CD4-positive, CD25-positive, alpha-beta regulatory T cell (primary cell): ENCODE results near the gene PILRB. TPM values are rescaled to one million over a fixed set of nuclear protein-coding genes. Genes with fewer than 3 reads are reported as not detected.
A peak's percentile ranks its signal among the peaks of the same experiment; 100 is the strongest.

Source experiments
- ATAC-seq, 2 donors: fragments of 150-1000 bp; cut with Tn5 transposase; one replicate each; pipeline ENCODE4 v1.10.0; 2021; ENCODE audit warnings: low read depth in 2 of 2, moderate number of reproducible peaks in 2 of 2, moderate library complexity in 1 of 2
- DNase-seq, 3 donors: peaks; one replicate each; pipeline versions ENCODE4 v3.0.0 to v3.0.0-alpha.2; 2012 to 2022; ENCODE audit warnings: mixed read lengths in 1 of 3
- H3K27ac ChIP-seq: one replicate; pipeline ENCODE4 v1.7.0; 2013; ENCODE audit warnings: mild to moderate bottlenecking, low read length; ENCODE audit not compliant: insufficient read depth, poor library complexity, severe bottlenecking
- H3K27me3 ChIP-seq: one replicate; pipeline ENCODE4 v1.7.0; 2013; ENCODE audit warnings: low read length; ENCODE audit not compliant: control insufficient read depth, insufficient read depth
- H3K36me3 ChIP-seq: one replicate; pipeline ENCODE4 v1.7.0; 2013; ENCODE audit warnings: mild to moderate bottlenecking, low read length, moderate library complexity; ENCODE audit not compliant: control insufficient read depth, insufficient read depth
- H3K4me1 ChIP-seq: 2 replicates; pipeline ENCODE4 v1.7.0; 2013; ENCODE audit warnings: mild to moderate bottlenecking, low read length; ENCODE audit not compliant: insufficient read depth, control insufficient read depth, poor library complexity, severe bottlenecking
- H3K4me3 ChIP-seq: one replicate; pipeline ENCODE4 v1.7.0; 2013; ENCODE audit warnings: low read depth, mild to moderate bottlenecking, low read length, moderate library complexity
- H3K9me3 ChIP-seq, 2 experiments: 1 replicate in 1 of 2; 2 replicates in 1 of 2; pipeline ENCODE4 v1.7.0; 2013; ENCODE audit warnings: low read length in 2 of 2, mild to moderate bottlenecking in 1 of 2, moderate library complexity in 1 of 2; ENCODE audit not compliant: control insufficient read depth in 2 of 2
- H3K27ac Mint-ChIP-seq, 3 donors: one replicate each; pipeline ENCODE4 v1.8.0; 2020 to 2022; ENCODE audit warnings: mild to moderate bottlenecking in 3 of 3, mixed read lengths in 3 of 3, moderate library complexity in 2 of 3
- H3K27me3 Mint-ChIP-seq: one replicate; pipeline ENCODE4 v1.8.0; 2022; ENCODE audit warnings: mild to moderate bottlenecking, mixed read lengths
- H3K36me3 Mint-ChIP-seq: one replicate; pipeline ENCODE4 v1.8.0; 2020; ENCODE audit warnings: mixed read lengths
- H3K4me1 Mint-ChIP-seq, 4 donors: one replicate each; pipeline ENCODE4 v1.8.0; 2020 to 2022; ENCODE audit warnings: mixed read lengths in 4 of 4, mild to moderate bottlenecking in 1 of 4
- H3K4me3 Mint-ChIP-seq, 4 donors: one replicate each; pipeline ENCODE4 v1.8.0; 2020 to 2022; ENCODE audit warnings: mild to moderate bottlenecking in 4 of 4, mixed read lengths in 4 of 4, moderate library complexity in 3 of 4
- H3K9me3 Mint-ChIP-seq, 7 donors: one replicate each; pipeline ENCODE4 v1.8.0; 2020 to 2022; ENCODE audit warnings: mixed read lengths in 7 of 7, mild to moderate bottlenecking in 3 of 7, moderate library complexity in 2 of 7
- polyA plus RNA-seq, 4 donors: library from polyadenylated mRNA; unstranded; fragments of 300-500 nt; fragmentation: Illumina TruSeq; gene quantifications; one replicate each; pipeline ENCODE4 v1.2.3, GENCODE V29; 2021
- total RNA-seq: library from RNA; stranded (reverse); gene quantifications from one replicate; pipeline ENCODE4 v1.2.3, GENCODE V29; 2022

PILRB gene
- total and polyA plus RNA-seq, 5 donors from 2014 or later: 2.1 to 88.0 (median 2.8) TPM

DNA sequence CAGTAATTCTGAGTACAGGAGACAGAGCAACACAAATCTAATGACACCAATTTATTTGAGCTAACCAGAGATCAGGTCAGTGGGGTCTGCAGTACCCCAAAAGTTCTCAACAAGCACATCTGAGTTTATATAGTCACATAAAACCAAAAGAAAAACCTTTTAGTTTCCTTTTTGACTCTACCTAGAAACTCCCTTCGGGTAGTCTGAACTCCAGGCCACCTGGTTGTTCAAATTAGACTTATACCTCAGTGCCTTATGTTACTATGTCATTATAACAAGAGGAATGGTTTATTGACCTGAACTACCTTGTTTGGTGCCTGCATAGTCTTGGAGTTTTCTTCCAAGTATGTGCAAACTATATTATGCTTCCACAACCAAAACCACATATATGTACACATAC, 56.0 kb downstream of the PILRB start:
- ATAC-seq (no peak), DNase-seq (peak in 1 of 3 donors; percentile 34)
- H3K9me3 Mint-ChIP-seq: peaks cover 0 to 2% (median 0%) of the 10 kb centered on the region in 7 donors
- H3K4me1 Mint-ChIP-seq: peaks cover 0 to 6% (median 0%) of the 10 kb centered on the region in 4 donors
- H3K36me3 Mint-ChIP-seq: peaks cover 5% of the 10 kb centered on the region
- H3K4me3 Mint-ChIP-seq: no peak overlapping the region
- Histone ChIP-seq H3K4me3 (no peak overlapping the region), H3K9me3 (no peaks in the 10 kb centered on the region), H3K27ac (no peak overlapping the region), H3K27me3 (peaks cover 3% of the 10 kb centered on the region), H3K36me3 (no peaks in the 10 kb centered on the region), H3K4me1 (no peaks in the 10 kb centered on the region)
- H3K27me3 Mint-ChIP-seq: peaks cover 6% of the 10 kb centered on the region
- H3K27ac Mint-ChIP-seq: no peak overlapping the region

- H3K9me3 ChIP-seq: no peaks in the 10 kb centered on the region
- no peak for DNase-seq
- H3K4me3 ChIP-seq: no peak overlapping the region
- H3K9me3 Mint-ChIP-seq: peaks cover 0 to 2% (median 0%) of the 10 kb centered on the region in 7 donors
- peaks cover 5% of the 10 kb centered on the region for H3K36me3 Mint-ChIP-seq
- H3K27me3 ChIP-seq: peaks cover 3% of the 10 kb centered on the region
- no peak overlapping the region for H3K4me3 Mint-ChIP-seq
- no peaks in the 10 kb centered on the region for H3K36me3 ChIP-seq
- H3K27ac Mint-ChIP-seq: peak overlapping the region in 2 of 3 donors; percentile 6 to 11
- no peak overlapping the region for H3K27ac ChIP-seq
- H3K4me1 Mint-ChIP-seq: peaks cover 0 to 6% (median 0%) of the 10 kb centered on the region in 4 donors
- H3K4me1 ChIP-seq: no peaks in the 10 kb centered on the region
- ATAC-seq: no peak
- peaks cover 11% of the 10 kb centered on the region for H3K27me3 Mint-ChIP-seq
These were observed 57.5 kb downstream of the PILRB start for GRCh38 chr7:100415448-100415847.

Other genes with a start within 250 kb of the PILRB start
- gene TAF6, start 238.8 kb upstream of the PILRB start, total RNA-seq: 47.1 TPM
- gene TAF6, start 238.8 kb upstream of the PILRB start, polyA plus RNA-seq: 10 to 100 TPM; 17.9 to 24.5 (median 21.9) TPM
- 20.7 TPM for gene CNPY4, start 238.5 kb upstream of the PILRB start, total RNA-seq
- gene CNPY4, start 238.5 kb upstream of the PILRB start, polyA plus RNA-seq: 10 to 100 TPM; 14.1 to 20.6 (median 17.6) TPM
- gene MBLAC1, start 231.2 kb upstream of the PILRB start, total RNA-seq: 4.0 TPM
- gene MBLAC1, start 231.2 kb upstream of the PILRB start, polyA plus RNA-seq: 1 to 10 TPM; 1.6 to 3.8 (median 2.3) TPM
- gene LAMTOR4, start 209.2 kb upstream of the PILRB start, total RNA-seq: 136 TPM
- gene LAMTOR4, start 209.2 kb upstream of the PILRB start, polyA plus RNA-seq: 100 to 1,000 TPM; 450 to 474 (median 465) TPM
- 54.6 TPM for gene TRAPPC14, start 199.4 kb upstream of the PILRB start, total RNA-seq
- gene TRAPPC14, start 199.4 kb upstream of the PILRB start, polyA plus RNA-seq: 1 to 10 TPM; 2.3 to 4.3 (median 3.9) TPM
- 6.1 TPM for gene GAL3ST4, start 189.5 kb upstream of the PILRB start, total RNA-seq
- 1 to 10 TPM; 2.6 to 7.7 (median 5.3) TPM for gene GAL3ST4, start 189.5 kb upstream of the PILRB start, polyA plus RNA-seq
- gene GPC2, start 180.7 kb upstream of the PILRB start, total RNA-seq: 7.0 TPM
- gene GPC2, start 180.7 kb upstream of the PILRB start, polyA plus RNA-seq: under 1 TPM in 3 of 4 donors, not detected in 1; 0.16 to 0.27 (median 0.23) TPM
- 6.2 TPM for gene STAG3, start 180.2 kb upstream of the PILRB start, total RNA-seq
- gene STAG3, start 180.2 kb upstream of the PILRB start, polyA plus RNA-seq: 1 to 10 TPM in 1 of 4 donors, under 1 TPM in 3; 0.53 to 4.0 (median 0.77) TPM
- 46.3 TPM for gene PVRIG, start 138.2 kb upstream of the PILRB start, total RNA-seq
- gene PVRIG, start 138.2 kb upstream of the PILRB start, polyA plus RNA-seq: 100 to 1,000 TPM in 2 of 4 donors, 10 to 100 TPM in 2; 89.0 to 126 (median 97.6) TPM
- gene SPDYE3, start 50.4 kb upstream of the PILRB start, total RNA-seq: not detected
- 1 to 10 TPM; 4.5 to 7.2 (median 6.1) TPM for gene SPDYE3, start 50.4 kb upstream of the PILRB start, polyA plus RNA-seq
- gene PILRA, start 15.4 kb downstream of the PILRB start, total RNA-seq: 13.2 TPM
- gene PILRA, start 15.4 kb downstream of the PILRB start, polyA plus RNA-seq: under 1 TPM in 2 of 4 donors, not detected in 2; 0.17 to 0.39 TPM
- gene ZCWPW1, start 70.6 kb downstream of the PILRB start, total RNA-seq: 4.0 TPM
- gene ZCWPW1, start 70.6 kb downstream of the PILRB start, polyA plus RNA-seq: 1 to 10 TPM; 2.2 to 5.4 (median 4.0) TPM
- gene MEPCE, start 71.7 kb downstream of the PILRB start, total RNA-seq: 73.1 TPM
- gene MEPCE, start 71.7 kb downstream of the PILRB start, polyA plus RNA-seq: 10 to 100 TPM; 10.2 to 15.9 (median 13.5) TPM
- 52.8 TPM for gene PPP1R35, start 78.4 kb downstream of the PILRB start, total RNA-seq
- gene PPP1R35, start 78.4 kb downstream of the PILRB start, polyA plus RNA-seq: 10 to 100 TPM; 42.3 to 72.2 (median 49.4) TPM
- 3.7 TPM for gene SPACDR, start 106.1 kb downstream of the PILRB start, total RNA-seq
- under 1 TPM in 2 of 4 donors, not detected in 2; 0.32 TPM for gene SPACDR, start 106.1 kb downstream of the PILRB start, polyA plus RNA-seq
- gene TSC22D4, start 121.1 kb downstream of the PILRB start, total RNA-seq: 113 TPM
- gene TSC22D4, start 121.1 kb downstream of the PILRB start, polyA plus RNA-seq: 10 to 100 TPM; 22.2 to 35.8 (median 33.4) TPM
- gene NYAP1, start 125.8 kb downstream of the PILRB start, total RNA-seq: 0.89 TPM
- gene NYAP1, start 125.8 kb downstream of the PILRB start, polyA plus RNA-seq: not detected
- gene AGFG2, start 181.1 kb downstream of the PILRB start, total RNA-seq: 40.8 TPM
- gene AGFG2, start 181.1 kb downstream of the PILRB start, polyA plus RNA-seq: 10 to 100 TPM; 11.7 to 21.6 (median 16.0) TPM
- 47.4 TPM for gene SAP25, start 215.8 kb downstream of the PILRB start, total RNA-seq
- gene SAP25, start 215.8 kb downstream of the PILRB start, polyA plus RNA-seq: under 1 TPM in 1 of 4 donors, not detected in 3; 0.47 TPM
- gene LRCH4, start 228.0 kb downstream of the PILRB start, total RNA-seq: 350 TPM
- gene LRCH4, start 228.0 kb downstream of the PILRB start, polyA plus RNA-seq: 100 to 1,000 TPM; 115 to 136 (median 126) TPM
- gene FBXO24, start 228.2 kb downstream of the PILRB start, total RNA-seq: not detected
- under 1 TPM in 3 of 4 donors, not detected in 1; 0.21 to 0.26 (median 0.22) TPM for gene FBXO24, start 228.2 kb downstream of the PILRB start, polyA plus RNA-seq
- 2.8 TPM for gene PCOLCE, start 244.2 kb downstream of the PILRB start, total RNA-seq
- gene PCOLCE, start 244.2 kb downstream of the PILRB start, polyA plus RNA-seq: 1 to 10 TPM in 1 of 4 donors, under 1 TPM in 2, not detected in 1; 0.23 to 1.5 (median 0.89) TPM